ENCODE data around the gene DAP. TPM values are rescaled to one million over a fixed set of nuclear protein-coding genes. Genes with fewer than 3 reads are reported as not detected.

The DAP gene
- total and polyA plus RNA-seq, 2 of the 4 experiments (the other 2 are of a cell fraction) = 49.6 to 189 TPM

GRCh38 chr5:10653751-10654400, 107.2 kb downstream of the DAP start:
- Histone ChIP-seq H3K79me1 (ENCODE audit: low read depth in 1 of 2, low read length in 2 of 2) (peaks cover 0 to 15% of the 10 kb centered on the region in 2 experiments; a peak in 2 of 4 replicates), H2BK15ac (ENCODE audit: low read depth, low read length) (no peak overlapping the region), H3K9me1 (ENCODE audit: insufficient read depth, low read length) (peaks cover 10% of the 10 kb centered on the region), H3K4me2 (ENCODE audit: low read depth, low read length) (no peak overlapping the region), H3K56ac (ENCODE audit: extremely low read depth, insufficient read depth, low read length) (no peak overlapping the region), H3K9me3 (ENCODE audit: control insufficient read depth, insufficient read depth, low read length) (no peaks in the 10 kb centered on the region; the same call in 1 of the 2 replicates), H3K4me1 (ENCODE audit: control insufficient read depth, insufficient read depth, low read length) (peaks cover 2% of the 10 kb centered on the region; the same call in 1 of the 2 replicates), H2AK9ac (replicated peaks; ENCODE audit: low read depth, low read length, poor library complexity) (no peak overlapping the region), H3K4me3 (ENCODE audit: insufficient read depth, low read depth, low read length) (no peak overlapping the region), H2AFZ (replicated peaks; ENCODE audit: low read length, poor library complexity) (no peak overlapping the region), H2BK20ac (ENCODE audit: low read depth, low read length) (no peak overlapping the region), H3K27ac (ENCODE audit: insufficient read depth, low read length) (no peak overlapping the region), H4K5ac (ENCODE audit: low read depth, low read length) (no peak overlapping the region), H3K23ac (ENCODE audit: low read depth, low read length) (no peak overlapping the region), H2AK5ac (ENCODE audit: low read depth, low read length) (no peak overlapping the region), H3K18ac (ENCODE audit: low read depth, low read length) (no peak overlapping the region), H2BK120ac (ENCODE audit: low read depth, low read length) (no peak overlapping the region), H3K27me3 (ENCODE audit: control insufficient read depth, insufficient read depth, low read length) (no peaks in the 10 kb centered on the region), H4K91ac (ENCODE audit: insufficient read depth, low read depth, low read length) (no peak overlapping the region), H3K14ac (replicated peaks; ENCODE audit: low read depth, low read length) (no peak overlapping the region), H4K8ac (ENCODE audit: low read depth in 2 of 2, low read length in 2 of 2) (no peak overlapping the region), H3K36me3 (ENCODE audit: control insufficient read depth, insufficient read depth, low read length) (peaks cover 55% of the 10 kb centered on the region; the same call in 1 of the 2 replicates), H3K9ac (ENCODE audit: low read depth, low read length) (no peak overlapping the region), H2BK5ac (ENCODE audit: low read depth, low read length, poor library complexity, severe bottlenecking) (no peak overlapping the region), H4K20me1 (ENCODE audit: insufficient read depth, low read length) (peaks cover 28% of the 10 kb centered on the region), H3K4ac (ENCODE audit: low read depth, low read length) (no peak overlapping the region)
- in situ Hi-C loops (cut with MboI; ENCODE audit: low sequenced_read_pairs) (no loop called here), dilution Hi-C loops (cut with HindIII; ENCODE audit: low sequenced_read_pairs, unreplicated experiment) (no loop called here), intact Hi-C loops (cut with micrococcal nuclease) (no loop called here)
- POLR2A ChIA-PET (ENCODE audit: unreplicated experiment) = no interaction called here
- no TSS peak for BruUV-seq (replicated peaks)
- DNase-seq (no peak), ATAC-seq (ENCODE audit: low read depth) (no peak)
- TF ChIP-seq, protein P1, sequence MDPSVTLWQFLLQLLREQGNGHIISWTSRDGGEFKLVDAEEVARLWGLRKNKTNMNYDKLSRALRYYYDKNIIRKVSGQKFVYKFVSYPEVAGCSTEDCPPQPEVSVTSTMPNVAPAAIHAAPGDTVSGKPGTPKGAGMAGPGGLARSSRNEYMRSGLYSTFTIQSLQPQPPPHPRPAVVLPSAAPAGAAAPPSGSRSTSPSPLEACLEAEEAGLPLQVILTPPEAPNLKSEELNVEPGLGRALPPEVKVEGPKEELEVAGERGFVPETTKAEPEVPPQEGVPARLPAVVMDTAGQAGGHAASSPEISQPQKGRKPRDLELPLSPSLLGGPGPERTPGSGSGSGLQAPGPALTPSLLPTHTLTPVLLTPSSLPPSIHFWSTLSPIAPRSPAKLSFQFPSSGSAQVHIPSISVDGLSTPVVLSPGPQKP (IDR thresholded peaks at IDR 0.05; ENCODE audit: borderline replicate concordance, low read depth, low read length) = no peak
- TF ChIP-seq MAZ (IDR thresholded peaks at IDR 0.05; ENCODE audit: borderline replicate concordance, low read depth, low read length) (no peak), RFX5 (IDR thresholded peaks at IDR 0.05; ENCODE audit: low read depth, low read length) (no peak), CHD1 (IDR thresholded peaks at IDR 0.05; ENCODE audit: low read depth, low read length) (no peak), CEBPB (IDR thresholded peaks at IDR 0.05; ENCODE audit: low read depth, low read length) (no peak)
- CTCF ChIA-PET = no interaction called here
- 76% methylated on average over 3 of the region's 12 CpGs; no CpG with 5 or more reads in 1 of the 2 experiments for WGBS, 2 experiments (ENCODE audit: extremely low coverage in 2 of 2, insufficient read length in 1 of 2)
